Measurements from ENCODE around the gene HS3ST3A1.

Gene HS3ST3A1

GRCh38 chr17:13590441-13590840 is 11.3 kb downstream of the HS3ST3A1 start:
- DNase-seq (ENCODE audit: low read depth) = no peak
- H3K4me3 ChIP-seq (ENCODE audit: low read depth, low read length) = no peak overlapping the region
- in situ Hi-C loops (cut with HindIII; ENCODE audit: low sequenced_read_pairs) = no loop called here
- TF ChIP-seq CTCF (IDR thresholded peaks at IDR 0.05; ENCODE audit: low read depth, low read length, missing control alignments) = no peak

DNA sequence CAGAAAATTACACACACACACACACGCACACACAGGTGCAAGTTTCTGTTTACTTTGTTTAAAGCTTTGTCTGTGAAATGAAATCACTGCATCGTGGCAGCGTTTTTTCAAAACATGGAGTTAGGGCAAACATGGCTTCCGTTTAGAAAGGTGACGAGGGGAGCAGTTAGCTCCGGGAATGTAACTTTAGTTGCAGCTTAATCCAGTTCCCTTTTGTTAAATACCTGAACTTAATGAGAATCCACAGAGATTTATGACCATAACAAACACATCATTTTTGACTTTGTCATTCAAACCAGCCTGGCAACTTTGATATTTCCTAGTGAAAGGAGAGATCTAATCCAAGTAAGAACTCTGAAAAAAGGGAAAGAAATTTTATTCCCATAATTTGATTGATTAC is 12.1 kb downstream of the HS3ST3A1 start:
- DNase-seq (ENCODE audit: low read depth) = no peak
- H3K4me3 ChIP-seq (ENCODE audit: low read depth, low read length) = no peak overlapping the region
- no peak for TF ChIP-seq CTCF (IDR thresholded peaks at IDR 0.05; ENCODE audit: low read depth, low read length, missing control alignments)
- in situ Hi-C loops (cut with HindIII; ENCODE audit: low sequenced_read_pairs) = no loop called here

DNA sequence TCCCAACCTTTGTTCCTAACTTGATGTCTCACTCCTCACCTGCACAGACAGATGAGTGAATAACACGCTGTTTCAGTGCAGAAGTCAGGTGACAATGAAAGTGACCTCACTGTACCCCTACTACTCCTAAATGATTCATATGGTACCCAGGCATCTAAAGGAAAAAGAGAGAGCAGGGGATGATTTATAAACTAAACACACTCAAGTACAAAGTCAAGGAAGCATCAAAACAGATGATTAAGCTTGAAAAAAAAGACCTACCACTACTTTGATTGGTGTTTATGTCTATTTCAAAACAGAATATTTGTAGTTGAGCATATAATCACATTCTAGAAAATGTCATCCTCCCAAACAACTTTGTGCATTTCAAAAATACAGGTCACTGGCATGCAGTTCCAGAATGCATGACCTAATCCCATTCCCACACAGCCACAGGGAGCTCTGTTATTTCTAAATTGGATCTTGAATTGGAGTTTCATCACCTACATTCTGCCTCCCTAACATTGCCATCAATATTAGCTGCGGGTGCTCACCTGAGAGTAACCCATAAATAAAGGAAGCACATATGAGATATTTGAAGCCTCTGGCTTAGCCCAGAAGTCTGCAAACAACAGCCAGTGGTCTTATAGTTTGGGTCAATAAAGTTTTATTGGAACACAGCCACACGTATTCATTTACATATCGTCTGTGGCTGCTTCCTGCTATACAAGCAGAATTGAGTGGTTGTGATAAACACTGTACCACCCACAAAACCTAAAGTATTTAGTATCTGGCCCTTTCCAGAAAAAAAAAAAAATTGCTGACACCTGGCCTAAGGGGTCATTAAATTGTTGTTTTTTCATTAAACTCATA is 14.0 kb downstream of the HS3ST3A1 start:
- in situ Hi-C loops (cut with HindIII; ENCODE audit: low sequenced_read_pairs) = no loop called here
- no peak for DNase-seq (ENCODE audit: low read depth)
- H3K4me3 ChIP-seq (ENCODE audit: low read depth, low read length) = no peak overlapping the region

GRCh38 chr17:13584701-13585080 is 17.0 kb downstream of the HS3ST3A1 start:
- in situ Hi-C loops (cut with HindIII; ENCODE audit: low sequenced_read_pairs) = no loop called here
- DNase-seq (ENCODE audit: low read depth) = no peak
- H3K4me3 ChIP-seq (ENCODE audit: low read depth, low read length) = no peak overlapping the region
- TF ChIP-seq CTCF (IDR thresholded peaks at IDR 0.05; ENCODE audit: low read depth, low read length, missing control alignments) = no peak

More for the DNA sequence above, 14.0 kb downstream of the HS3ST3A1 start:
- no peak for TF ChIP-seq CTCF (IDR thresholded peaks at IDR 0.05; ENCODE audit: low read depth, low read length, missing control alignments)

- no peak for DNase-seq (ENCODE audit: low read depth)
- in situ Hi-C loops (cut with HindIII; ENCODE audit: low sequenced_read_pairs) = no loop called here
- H3K4me3 ChIP-seq (ENCODE audit: low read depth, low read length) = no peak overlapping the region
- no peak for TF ChIP-seq CTCF (IDR thresholded peaks at IDR 0.05; ENCODE audit: low read depth, low read length, missing control alignments)
Observed at GRCh38 chr17:13583996-13584700, 17.6 kb downstream of the HS3ST3A1 start.

GRCh38 chr17:13582776-13583547 is 18.8 kb downstream of the HS3ST3A1 start:
- no peak for DNase-seq (ENCODE audit: low read depth)
- no peak for TF ChIP-seq CTCF (IDR thresholded peaks at IDR 0.05; ENCODE audit: low read depth, low read length, missing control alignments)
- H3K4me3 ChIP-seq (ENCODE audit: low read depth, low read length) = no peak overlapping the region
- in situ Hi-C loops (cut with HindIII; ENCODE audit: low sequenced_read_pairs) = no loop called here
